GM18526 (cell line): ENCODE measurements around the gene SGSH.

Experiments
- POLR2A ChIP-seq: IDR thresholded peaks from 3 replicates; pipeline ENCODE4 v1.6.1; 2011; ENCODE audit not compliant: insufficient read length; ENCODE audit errors: extremely low read depth

SGSH gene

DNA sequence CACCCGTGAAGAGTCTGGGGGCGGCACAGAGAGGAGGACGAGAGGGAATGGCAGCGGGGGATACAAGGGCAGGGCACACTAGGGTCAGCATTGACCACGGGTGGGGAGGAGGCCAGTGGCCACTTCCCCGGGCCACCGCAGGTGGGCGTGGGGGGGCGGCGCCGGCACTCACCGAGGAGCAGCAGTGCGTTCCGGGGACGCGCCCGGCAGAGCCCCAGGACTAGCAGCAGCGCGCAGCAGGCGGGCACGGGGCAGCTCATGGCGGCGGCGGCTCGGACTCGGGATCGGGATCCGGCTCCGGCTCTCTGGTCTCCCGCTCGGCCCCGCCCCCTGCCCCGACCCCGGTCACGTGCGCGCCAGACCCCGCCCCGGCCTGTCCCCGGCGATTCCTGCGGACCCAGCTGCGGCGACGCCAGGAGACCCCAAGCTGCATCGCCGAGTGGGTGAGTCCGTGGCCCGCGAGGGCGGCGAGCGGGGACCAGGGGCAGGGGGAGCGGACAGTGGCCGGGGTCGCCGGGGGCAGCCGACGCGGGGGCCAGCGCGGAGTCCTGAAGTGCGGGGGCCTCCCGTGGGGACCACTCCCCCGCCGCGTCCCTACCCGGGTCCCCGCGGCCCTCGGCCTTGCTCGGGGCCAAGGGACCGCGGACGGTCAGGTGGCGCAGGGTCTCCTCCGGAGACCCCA is at the start of gene SGSH, which contains the start of gene SLC26A11:
Gene SGSH (minus strand): TSS at position 280 of the 682 bp plus-strand sequence. CDS start 20 bp downstream, at position 260.
Gene SLC26A11 (plus strand): TSS at position 374 of the 682 bp plus-strand sequence. CDS start 1,134 bp downstream, outside the sequence.
- TF ChIP-seq POLR2A = peak; percentile 37

DNA sequence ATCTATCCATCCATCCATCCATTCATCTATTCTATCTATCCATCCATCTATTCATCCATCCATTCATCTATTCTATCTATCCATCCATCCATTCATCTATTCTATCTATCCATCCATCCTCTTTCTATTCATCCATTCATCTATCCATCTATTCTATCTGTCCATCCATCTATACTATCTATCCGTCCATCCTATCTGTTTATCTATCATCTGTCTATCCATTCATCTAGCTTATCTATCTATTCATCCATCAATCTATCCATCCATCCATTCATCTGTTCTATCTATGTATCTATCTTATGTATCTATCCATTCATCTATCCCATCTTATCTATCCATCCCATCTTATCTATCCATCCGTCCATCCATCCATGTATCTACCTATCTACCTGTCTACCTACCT is 49.3 kb upstream of the SGSH start:
- no peak for TF ChIP-seq POLR2A

DNA sequence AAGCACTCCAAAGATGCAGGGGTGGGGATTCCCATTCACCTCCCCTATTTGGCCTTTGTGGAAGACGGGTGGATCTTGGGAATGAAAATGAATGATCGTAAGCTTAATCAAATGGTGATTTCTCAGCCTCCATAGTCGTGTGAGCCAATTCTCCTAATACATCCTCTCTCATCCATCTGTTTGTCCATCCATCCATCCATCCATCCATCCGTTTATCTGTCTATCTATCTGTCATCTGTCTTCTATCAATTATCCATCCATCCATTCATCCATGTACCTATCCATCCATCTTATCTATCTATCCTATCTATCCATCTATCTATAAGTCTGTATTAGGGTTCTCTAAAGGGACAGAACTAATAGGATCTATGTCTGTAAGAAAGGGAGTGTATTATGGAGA is 48.3 kb upstream of the SGSH start:
- no peak for TF ChIP-seq POLR2A

DNA sequence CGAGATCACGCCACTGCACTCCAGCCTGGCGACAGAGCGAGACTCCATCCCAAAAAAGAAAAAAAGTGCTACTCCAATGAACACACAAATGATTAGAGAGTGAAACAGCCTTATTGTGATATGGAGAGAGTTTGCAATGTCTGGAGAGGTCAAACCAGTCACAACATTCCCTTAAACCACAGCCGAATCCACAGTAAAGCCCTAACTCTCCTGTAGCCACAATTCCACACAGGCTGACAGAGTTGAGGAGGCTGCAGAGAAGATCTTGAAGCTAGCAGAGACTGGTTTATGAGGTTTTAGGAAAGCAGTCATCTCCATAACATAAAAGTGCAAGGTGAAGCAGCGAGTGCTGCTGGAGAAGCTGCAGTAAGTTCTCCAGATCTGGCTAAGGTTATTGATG is 47.3 kb upstream of the SGSH start:
- no peak for TF ChIP-seq POLR2A

DNA sequence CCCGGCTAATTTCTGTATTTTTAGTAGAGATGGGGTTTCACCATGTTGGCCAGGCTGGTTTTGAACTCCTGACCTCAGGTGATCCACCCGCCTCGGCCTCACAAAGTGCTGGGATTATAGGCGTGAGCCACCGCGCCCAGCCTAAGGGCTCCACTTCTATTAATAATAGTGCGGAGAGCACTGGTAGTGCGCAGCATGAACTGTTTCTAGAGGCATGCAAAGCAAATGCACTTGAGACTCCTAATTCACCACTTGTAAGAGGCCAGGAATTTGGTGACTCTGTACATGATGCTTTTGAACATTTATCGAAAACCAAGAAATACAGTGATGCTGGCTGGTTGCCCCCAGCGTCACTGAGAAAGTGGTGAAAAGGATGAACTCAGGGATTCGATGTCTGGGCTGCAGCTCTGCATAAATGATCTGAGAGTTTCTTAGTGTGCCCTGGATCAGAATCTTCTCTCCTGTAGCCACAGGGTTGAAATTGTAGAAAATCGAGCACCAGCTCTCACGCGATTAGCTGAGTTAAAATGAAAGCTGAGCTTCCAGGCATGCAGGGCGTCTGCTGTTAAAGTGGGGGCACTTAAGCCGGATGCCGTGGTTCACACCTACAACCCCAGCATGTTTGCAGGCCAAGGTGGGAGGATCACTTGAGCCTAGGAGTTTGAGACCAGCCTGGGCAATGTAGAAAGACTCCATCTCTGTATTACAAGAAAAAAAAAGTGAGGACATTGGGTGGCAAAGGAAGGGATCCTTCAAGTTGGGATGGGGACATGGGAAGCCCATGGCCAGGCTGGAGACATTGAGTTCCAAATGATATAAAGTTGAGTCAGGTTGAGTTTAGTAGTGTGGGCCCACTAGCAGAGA is 45.3 kb upstream of the SGSH start:
- no peak for TF ChIP-seq POLR2A

DNA sequence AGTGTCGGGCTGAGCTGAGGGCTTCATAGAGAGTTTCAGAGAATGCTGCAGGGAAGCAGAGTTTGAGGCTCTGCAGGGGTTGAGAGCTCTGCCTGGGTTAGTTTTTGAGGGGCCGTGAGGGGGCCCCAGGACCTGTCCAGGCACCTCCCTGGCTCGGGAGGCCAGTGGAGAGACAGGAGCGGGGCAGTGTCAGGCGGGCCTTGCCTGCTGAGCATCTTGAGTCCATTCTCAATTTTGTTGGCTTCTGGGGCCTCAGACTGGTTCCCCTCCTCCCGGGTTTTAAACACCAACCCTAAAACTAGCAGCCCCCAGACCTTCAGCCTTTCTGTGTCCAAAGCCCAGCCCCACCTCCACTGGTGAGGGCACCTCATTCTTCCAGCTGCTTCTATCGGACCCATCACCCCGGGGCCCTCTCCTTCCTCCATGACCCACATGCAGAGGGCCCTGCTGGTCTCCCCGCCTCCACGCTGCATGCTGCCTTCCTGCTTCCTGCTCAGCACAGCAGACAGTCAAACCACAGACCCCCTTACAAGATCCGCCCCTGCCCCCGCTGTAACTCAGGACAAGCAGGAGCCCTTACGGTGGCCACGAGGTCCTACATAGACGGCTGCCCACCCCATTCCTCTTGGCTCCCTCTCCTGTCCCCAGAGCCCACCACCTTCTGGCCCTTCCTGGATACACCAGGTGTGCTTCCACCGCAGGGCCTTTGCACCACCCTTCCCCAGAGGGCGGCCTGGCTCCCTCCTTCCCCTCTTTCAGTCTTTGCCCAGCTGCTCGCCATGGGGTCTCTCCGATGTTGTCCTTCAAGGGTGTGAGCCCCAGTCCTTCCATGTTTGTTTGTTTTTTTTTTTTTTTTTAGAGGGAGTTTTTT is 44.3 kb upstream of the SGSH start:
- no peak for TF ChIP-seq POLR2A

DNA sequence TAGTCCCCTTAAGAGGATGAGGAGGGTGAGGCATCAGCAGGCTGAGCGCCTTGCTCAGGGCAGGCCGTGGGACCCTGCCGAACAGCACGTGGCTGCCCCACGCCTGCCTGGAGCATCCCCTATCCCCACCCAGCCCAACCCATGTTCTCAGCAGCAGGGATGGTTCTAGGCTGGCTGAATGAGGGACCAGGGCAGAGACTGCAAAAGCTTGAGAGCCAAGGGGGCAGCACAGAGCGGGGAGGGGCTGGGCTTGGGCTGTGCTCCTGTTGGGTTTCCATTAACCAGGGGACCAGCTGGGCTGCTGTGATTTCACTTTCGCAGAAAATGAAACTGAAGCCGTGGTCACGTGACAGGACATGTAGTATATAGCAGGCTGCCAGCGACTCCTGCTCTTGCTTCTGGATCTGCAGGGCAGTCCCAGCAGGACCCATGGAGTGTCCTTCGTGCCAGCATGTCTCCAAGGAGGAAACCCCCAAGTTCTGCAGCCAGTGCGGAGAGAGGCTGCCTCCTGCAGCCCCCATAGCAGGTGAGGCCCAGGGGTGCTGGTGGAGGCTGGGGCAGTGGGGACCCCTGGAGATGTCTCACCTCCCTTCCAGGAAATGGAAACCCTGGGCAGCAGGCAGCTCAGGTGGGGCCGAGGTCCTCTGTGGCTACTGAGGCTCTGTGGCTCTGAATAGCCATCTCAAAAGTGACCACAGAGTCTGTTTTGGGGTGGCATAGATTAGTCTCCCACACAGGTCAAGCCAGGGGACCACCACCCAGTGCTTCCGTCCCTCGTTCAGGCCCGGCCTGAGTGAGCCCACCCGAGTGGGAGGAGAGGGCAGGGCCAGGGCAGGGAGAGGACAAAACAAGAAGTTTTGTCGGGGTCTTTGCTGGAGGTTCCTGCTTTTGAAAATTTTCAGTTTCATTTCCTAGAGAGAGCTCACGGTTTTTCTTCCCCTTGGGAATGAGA is 43.4 kb upstream of the SGSH start:
- peak; percentile 99 for TF ChIP-seq POLR2A

DNA sequence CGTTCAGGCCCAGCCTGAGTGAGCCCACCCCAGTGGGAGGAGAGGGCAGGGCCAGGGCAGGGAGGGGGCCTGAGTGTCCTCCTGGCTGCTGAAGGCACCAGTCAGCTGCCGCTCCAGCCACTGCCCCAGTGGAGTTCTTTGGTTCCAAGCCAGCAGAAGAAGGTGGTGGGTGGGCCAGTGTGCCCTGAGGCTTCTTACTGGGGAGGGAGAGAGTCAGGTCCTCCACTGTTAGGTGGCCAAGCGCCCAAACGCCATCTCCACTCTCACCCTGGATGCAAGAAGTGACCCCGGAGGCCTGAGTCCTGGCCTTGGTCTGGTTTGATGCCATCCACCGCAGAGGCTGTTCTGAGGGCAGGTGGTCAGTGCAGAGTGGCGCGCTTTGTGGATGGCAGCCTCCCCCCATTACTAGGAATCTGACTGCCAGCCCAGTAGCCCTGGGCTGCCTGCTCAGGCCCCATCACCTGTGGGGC is 42.7 kb upstream of the SGSH start:
- no peak for TF ChIP-seq POLR2A

DNA sequence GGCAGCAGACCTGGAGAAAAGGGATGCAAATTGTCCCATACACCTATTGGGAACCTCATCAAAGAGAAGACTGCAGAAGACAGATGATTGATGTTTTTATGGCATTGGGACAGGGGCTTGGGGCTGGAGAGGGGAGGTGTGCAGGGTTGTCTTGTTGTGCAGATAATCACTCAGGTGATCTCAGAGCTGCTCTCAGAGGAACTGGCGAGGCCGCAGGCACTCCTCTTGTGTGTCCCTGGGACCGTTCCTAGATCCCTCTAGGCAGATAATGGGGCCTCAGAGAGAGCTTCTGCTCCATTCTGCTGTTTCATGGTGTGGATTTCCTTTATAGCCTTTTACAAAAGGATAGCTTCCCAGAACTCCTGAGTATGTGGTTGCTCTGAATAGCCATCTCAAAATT is 42.2 kb upstream of the SGSH start:
- no peak for TF ChIP-seq POLR2A

DNA sequence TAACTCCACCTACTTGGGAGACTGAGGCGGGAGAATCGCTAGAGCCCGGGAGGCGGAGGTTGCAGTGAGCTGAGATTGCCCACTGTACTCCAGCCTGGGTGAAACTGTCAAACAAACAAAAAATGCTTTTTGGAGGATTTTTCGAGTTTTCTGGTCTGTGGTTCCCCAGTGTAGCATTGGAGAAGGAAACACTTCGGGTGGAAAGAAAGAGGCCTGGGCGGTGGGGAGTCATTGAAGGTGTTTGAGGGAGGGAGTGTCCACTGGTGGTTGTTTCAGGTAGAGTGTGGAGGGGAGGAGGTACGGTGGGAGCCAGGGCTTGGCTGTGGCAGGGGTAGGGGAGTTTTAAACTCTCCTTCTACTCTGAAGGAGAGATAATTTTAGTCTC is 41.8 kb upstream of the SGSH start:
- TF ChIP-seq POLR2A = no peak

DNA sequence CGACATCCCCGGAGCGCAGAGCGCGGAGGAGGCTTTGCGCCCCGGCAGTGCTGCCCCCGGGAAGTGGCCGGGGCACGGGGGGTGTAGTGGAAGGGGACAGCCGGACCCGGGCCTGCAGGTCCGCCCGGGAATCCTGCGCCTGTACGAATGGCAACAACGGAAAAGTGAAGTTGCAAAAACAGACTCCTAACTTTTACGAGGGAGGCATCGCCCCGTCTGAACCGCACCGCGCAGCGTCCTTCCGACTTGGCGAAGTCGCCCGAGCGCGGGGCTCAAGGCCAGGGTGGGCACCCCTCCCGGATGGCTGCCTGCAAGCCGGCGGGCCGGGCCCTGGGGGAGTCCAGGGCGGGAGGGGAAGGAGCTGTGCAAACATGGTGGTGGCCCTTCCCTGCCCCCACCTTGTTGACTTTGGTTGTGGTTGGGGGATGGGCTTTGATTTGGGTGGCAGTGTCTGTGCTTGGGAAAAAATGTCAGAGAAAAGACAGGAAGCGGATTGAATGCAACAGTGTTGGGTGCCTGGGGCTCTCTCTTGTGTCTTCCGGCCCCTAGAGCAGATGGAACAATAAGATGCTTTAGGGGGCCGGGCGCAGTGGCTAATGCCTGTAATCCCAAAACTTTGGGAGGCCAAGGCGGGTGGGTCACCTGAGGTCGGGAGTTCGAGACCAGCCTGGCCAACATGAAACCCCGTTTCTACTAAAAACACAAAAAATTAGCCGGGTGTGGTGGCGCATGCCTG is 41.2 kb upstream of the SGSH start:
- TF ChIP-seq POLR2A = no peak

DNA sequence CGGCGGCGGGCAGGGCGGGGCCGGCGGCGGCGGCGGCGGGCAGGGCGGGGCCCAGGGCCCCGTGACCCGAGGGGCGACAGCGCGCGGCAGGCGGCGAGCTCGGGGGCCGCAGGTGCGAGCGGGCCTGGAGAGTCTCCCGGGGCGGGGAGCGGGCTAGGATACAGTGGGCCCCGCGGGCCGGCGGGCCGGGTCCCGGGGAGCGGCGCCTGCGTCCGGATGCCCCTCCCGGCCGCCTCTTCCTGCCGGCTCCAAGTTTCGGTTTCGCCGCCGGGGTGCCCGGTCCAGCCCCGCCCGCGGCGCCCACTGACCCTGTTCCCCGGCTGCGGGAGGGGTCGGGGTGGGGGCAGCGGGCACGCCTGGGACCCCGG is 40.6 kb upstream of the SGSH start, which contains the start of gene RNF213:
Gene RNF213 (plus strand): TSS at position 62 of the 368 bp plus-strand sequence. CDS start 2,830 bp downstream, outside the sequence.
- peak; percentile 74 for TF ChIP-seq POLR2A

DNA sequence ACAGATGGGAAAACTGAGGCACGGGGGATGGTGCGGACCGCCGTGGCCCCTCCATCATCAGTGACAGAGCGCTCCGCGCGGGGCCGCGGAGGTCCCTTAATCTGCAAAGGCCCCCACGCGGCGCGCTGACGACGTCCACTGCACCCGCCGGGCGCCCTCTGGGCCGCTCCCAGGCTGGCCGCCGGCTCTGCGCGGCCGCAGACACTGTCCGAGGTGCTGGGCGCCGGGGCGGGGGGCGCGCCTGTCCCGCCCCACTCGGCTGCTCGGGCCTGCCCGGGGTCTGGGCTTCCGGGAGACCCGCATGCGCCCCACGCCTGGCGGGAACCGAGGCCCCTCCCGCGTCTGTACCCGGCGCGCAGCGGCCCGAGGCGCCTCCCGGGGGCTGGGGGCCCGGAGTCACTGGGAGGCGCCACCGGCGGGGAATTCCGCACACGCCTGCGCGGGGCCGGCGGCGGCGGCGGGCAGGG is 40.0 kb upstream of the SGSH start:
- peak; percentile 46 for TF ChIP-seq POLR2A
